IPS DF 6.9 (cell line): ENCODE results near the gene GNG4.
"Not testable (repeated sequence)": the region's sequence is repeated elsewhere in the genome, so short reads cannot be mapped to it uniquely, and the experiment has no call there.

Source experiments
- DNase-seq: peaks from one replicate; pipeline ENCODE4 v3.0.0-alpha.2; 2013; ENCODE audit warnings: low read depth, low spot score
- H3K27ac ChIP-seq: one replicate; pipeline ENCODE4 v1.5.1; 2013; ENCODE audit warnings: low read length, control low read depth
- H3K27me3 ChIP-seq: 2 replicates; pipeline ENCODE4 v1.6.1; 2013; ENCODE audit warnings: mild to moderate bottlenecking, low read length; ENCODE audit not compliant: control insufficient read depth, insufficient read depth
- H3K36me3 ChIP-seq: 2 replicates; pipeline ENCODE4 v1.6.1; 2013; ENCODE audit warnings: low read length; ENCODE audit not compliant: control insufficient read depth, insufficient read depth
- H3K4me1 ChIP-seq: 2 replicates; pipeline ENCODE4 v1.6.1; 2013; ENCODE audit warnings: low read length; ENCODE audit not compliant: control insufficient read depth, insufficient read depth
- H3K4me3 ChIP-seq: 2 replicates; pipeline ENCODE4 v1.5.1; 2013; ENCODE audit warnings: mild to moderate bottlenecking, low read length
- H3K9me3 ChIP-seq: 2 replicates; pipeline ENCODE4 v1.6.1; 2013; ENCODE audit warnings: low read length, inconsistent platforms; ENCODE audit not compliant: control insufficient read depth, insufficient read depth
- WGBS: extraction: QIAGEN DNeasy Blood & Tissue Kit; methylation state at CpG from one replicate; pipeline ENCODE4 v1.1.7; 2013; ENCODE audit warnings: mixed read lengths, missing lambda C conversion rate; ENCODE audit not compliant: insufficient read length, insufficient coverage; 5-methylcytosine and 5-hydroxymethylcytosine counted together

The GNG4 gene

DNA sequence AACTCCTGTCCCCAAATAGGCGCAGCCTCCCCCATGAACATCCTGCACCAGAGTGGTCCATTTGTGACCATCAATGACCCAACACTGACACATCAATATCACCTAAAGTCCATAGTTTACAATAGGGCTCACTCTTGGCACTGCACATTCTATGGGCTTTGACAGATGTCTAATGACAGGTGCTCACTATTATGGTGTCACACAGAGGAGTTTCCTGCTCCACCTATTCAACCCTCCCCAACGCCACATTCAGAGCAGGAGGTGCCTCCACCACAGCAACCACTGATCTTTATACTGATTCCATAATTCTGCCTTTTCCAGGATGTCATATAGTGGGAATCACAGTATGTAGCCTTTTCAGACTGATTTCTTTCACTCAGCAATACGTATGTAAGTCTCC, 24.2 kb downstream of the GNG4 start:
- H3K4me3 ChIP-seq = no peak overlapping the region
- no peak for DNase-seq
- H3K27me3 ChIP-seq = no peaks in the 10 kb centered on the region
- no peaks in the 10 kb centered on the region for H3K9me3 ChIP-seq
- WGBS = no CpG with 5 or more reads among the region's 3 CpGs
- H3K27ac ChIP-seq = no peak overlapping the region
- no peaks in the 10 kb centered on the region for H3K36me3 ChIP-seq
- H3K4me1 ChIP-seq = peaks cover 4% of the 10 kb centered on the region

DNA sequence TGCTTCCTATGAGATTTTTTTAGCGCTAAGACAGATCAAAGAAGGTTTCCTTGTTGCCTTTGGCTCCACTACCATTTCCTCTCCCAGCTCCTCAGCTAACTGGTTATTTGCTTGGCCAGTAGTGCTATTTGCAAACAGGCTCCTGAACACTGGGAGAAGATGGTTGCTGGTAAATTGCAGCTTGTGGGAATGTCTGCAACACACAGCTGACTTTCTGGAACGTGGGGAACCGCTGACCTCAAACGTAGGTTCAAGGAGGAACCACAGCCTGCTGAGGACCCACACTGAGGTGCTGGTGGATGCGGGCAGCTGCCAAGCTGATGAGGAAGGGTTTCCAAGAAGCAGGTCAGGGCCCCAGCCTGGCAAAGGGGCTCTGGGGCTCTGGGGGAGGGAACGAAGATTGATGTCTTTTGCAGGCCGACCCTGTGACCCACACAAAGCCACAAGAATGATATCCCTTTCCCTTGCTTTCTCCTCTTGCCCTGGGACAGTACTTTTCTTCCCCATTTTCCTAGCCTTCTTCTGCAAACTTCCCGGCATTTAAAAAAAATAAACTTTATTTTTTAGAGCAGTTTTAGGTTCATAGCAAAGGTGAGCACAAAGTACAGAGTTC, 24.8 kb downstream of the GNG4 start:
- WGBS = no CpG with 5 or more reads among the region's 8 CpGs
- DNase-seq = no peak
- Histone ChIP-seq H3K9me3 (no peaks in the 10 kb centered on the region), H3K4me3 (no peak overlapping the region), H3K27me3 (no peaks in the 10 kb centered on the region), H3K27ac (no peak overlapping the region), H3K4me1 (peaks cover 4% of the 10 kb centered on the region), H3K36me3 (no peaks in the 10 kb centered on the region)

DNA sequence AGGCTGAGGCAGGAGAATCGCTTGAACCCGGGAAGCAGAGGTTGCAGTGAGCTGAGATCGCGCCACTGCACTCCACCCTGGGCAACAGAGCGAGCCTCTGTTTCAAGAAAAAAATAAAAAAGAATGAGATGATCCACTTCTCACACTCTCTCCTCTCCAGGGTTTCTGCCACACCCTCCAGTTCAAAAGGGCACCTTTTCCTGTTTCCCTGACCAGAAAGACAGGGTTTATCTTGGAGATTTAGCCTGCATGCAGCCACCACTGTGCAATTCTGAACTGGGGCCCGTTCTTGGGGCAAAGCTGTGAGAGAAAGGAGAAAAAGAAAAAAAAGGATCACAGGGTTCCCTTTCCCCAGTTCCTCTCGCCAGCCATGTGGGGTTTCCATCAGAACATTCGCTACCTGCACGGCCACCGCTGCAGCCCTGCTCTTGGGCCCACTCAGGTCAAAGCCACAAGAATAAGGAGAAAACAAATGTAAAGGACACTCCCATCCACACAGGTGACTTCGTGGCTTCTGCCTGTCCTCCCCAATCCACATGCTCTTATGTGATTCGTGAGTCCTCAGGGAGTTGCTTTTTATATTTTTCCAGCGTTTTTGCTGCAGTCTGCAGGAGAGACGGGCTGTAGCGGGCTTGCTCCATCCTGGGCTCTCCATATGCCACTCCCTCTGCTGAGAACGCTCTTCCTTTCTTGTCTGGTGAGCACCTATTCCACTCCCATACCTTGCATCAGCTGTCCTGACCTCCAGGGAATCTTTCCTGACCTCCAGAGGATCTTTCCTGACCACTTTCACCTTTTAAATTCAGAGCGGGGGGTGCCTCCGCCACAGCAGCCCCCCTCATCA, 26.4 kb downstream of the GNG4 start:
- Histone ChIP-seq H3K4me1 (peaks cover under 1% of the 10 kb centered on the region), H3K27ac (no peak overlapping the region), H3K27me3 (no peaks in the 10 kb centered on the region), H3K9me3 (no peaks in the 10 kb centered on the region), H3K36me3 (no peaks in the 10 kb centered on the region), H3K4me3 (no peak overlapping the region)
- no CpG with 5 or more reads among the region's 18 CpGs for WGBS
- DNase-seq = no peak

DNA sequence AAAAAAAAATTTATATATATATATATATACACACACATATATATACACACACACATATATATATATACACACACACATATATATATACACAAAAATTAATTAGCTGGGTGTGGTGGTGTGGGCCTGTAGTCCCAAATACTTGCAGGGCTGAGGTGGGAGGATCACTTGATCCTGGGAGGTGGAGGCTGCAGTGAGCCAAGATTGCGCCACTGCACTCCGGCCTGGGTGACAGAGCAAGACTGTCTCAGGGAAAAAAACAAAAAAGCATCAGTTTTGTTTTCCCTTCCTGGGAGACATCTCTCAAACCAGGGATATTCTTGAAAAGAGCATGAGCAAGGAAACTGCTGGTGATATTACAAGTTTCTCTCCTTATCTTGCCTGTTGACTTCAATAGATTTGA, 30.4 kb downstream of the GNG4 start:
- not testable (repeated sequence) for H3K4me3 ChIP-seq, H3K27me3 ChIP-seq, H3K9me3 ChIP-seq, H3K27ac ChIP-seq, H3K4me1 ChIP-seq, H3K36me3 ChIP-seq, DNase-seq
- WGBS = no CpG with 5 or more reads among the region's 2 CpGs

DNA sequence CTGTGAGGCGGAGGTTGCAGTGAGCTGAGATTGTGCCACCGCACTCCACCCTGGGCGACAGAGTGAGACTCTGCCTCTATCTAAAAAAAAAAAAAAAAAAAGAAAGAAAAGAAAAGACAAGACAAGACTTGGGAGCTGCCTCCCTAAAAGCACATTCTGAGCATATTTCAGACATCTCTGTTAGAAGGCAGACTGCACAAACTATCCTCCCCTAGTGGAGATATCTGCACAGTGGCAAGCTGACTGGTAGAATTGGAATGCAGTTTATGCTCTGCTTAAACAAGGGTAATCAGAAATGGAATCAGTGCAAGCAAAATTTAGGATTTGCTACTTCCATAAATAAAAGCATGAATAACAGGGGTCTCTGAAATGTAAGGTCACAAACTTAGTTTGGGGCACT, 31.8 kb downstream of the GNG4 start:
- WGBS = no CpG with 5 or more reads among the region's 3 CpGs
- no peak overlapping the region for H3K27ac ChIP-seq

DNA sequence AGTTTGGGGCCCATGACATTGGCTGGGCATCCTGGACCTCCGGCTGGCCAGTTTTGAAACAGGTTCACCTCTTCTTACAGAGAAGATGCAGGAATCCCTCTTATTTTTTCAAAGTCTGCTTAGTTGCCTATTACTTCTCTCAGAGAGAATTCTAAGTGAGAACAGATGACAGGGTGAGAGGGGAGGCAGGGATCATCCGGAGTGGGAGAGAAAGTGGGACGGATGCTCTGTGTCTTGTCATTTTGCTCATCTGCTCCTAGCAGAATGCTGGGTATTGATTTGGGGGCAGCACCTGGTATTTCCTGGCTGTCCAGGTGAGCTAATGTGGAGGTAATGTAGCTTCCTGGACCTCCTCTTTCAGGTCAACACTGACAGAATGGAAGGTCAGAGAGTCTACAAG, 32.4 kb downstream of the GNG4 start:
- Histone ChIP-seq H3K27me3 (no peaks in the 10 kb centered on the region), H3K36me3 (no peaks in the 10 kb centered on the region), H3K4me1 (no peaks in the 10 kb centered on the region), H3K4me3 (no peak overlapping the region), H3K27ac (no peak overlapping the region), H3K9me3 (no peaks in the 10 kb centered on the region)
- no CpG with 5 or more reads among the region's 3 CpGs for WGBS
- DNase-seq = no peak

More for the DNA sequence above, 31.8 kb downstream of the GNG4 start:
- no peaks in the 10 kb centered on the region for H3K9me3 ChIP-seq
- H3K4me3 ChIP-seq = no peak overlapping the region
- no peaks in the 10 kb centered on the region for H3K4me1 ChIP-seq
- H3K27me3 ChIP-seq = no peaks in the 10 kb centered on the region
- no peaks in the 10 kb centered on the region for H3K36me3 ChIP-seq
- DNase-seq = no peak

DNA sequence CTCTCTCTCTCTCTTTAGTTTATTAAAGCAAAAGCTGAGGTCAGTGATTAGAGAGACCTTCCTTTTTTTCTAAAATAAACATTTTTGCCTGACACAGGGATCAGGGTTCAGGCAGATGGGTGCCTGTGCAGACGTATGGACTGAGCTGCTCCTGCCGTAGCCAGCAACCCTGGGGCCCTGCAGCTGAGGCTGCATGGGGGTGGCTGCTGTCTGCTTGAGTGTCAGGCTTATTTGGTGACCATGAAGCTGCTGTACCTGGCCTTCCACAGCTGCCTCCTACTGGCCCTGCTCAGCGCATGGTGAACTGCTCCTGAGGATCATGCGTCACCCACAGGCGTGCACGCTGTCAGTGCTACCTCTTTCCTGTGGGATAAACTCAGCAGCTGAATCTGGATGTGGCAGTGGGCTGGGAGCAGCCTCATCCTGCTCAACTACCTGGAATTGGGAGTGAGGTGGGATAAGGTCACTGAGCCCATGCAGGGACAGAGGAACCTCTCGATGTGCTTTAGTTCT, 35.1 kb downstream of the GNG4 start:
- DNase-seq = no peak
- Histone ChIP-seq H3K9me3 (no peaks in the 10 kb centered on the region), H3K27ac (no peak overlapping the region), H3K36me3 (no peaks in the 10 kb centered on the region), H3K4me1 (no peaks in the 10 kb centered on the region), H3K4me3 (no peak overlapping the region), H3K27me3 (no peaks in the 10 kb centered on the region)
- no CpG with 5 or more reads among the region's 7 CpGs for WGBS

DNA sequence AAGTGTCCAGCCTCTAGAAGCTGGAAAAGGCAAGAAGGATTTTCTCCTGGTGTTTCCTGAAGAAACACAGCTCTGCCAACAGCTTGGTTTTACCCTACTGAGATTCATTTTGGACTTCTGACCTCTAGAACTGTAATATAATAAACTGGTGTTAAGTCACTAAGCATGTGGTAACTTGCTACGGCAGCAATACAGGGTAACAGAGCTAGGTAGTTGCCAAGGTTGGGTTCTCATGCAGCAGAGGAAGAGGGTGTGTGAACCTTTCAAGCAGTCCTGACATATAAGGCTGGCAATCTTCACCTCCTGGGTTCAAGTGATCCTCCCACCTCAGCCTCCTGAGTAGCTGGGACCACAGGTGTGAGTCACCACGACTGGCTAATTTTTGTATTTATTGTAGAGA, 36.0 kb downstream of the GNG4 start:
- Histone ChIP-seq H3K27me3 (no peaks in the 10 kb centered on the region), H3K36me3 (no peaks in the 10 kb centered on the region), H3K27ac (no peak overlapping the region), H3K4me1 (no peaks in the 10 kb centered on the region), H3K4me3 (no peak overlapping the region), H3K9me3 (no peaks in the 10 kb centered on the region)
- no CpG with 5 or more reads among the region's 2 CpGs for WGBS
- DNase-seq = no peak

DNA sequence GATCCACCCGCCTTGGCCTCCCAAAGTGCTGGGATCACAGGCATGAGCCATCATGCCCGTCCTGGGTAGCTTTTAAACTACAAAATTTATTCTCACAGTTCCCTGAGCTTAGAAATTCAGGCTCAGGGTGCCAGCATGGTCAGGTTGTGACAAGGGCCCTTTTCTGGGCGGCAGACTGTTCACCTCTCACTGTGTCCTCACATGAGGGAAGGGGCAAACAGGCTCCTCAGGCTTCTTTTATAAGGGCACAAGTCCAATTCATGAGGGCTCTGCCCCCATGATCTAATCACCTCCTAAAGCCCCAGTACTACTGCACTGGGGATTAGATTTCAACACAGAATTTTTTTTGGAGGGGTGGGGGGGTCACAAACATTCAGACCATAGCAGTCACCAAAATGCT, 36.8 kb downstream of the GNG4 start:
- Histone ChIP-seq H3K27ac (no peak overlapping the region), H3K27me3 (no peaks in the 10 kb centered on the region), H3K9me3 (no peaks in the 10 kb centered on the region), H3K36me3 (no peaks in the 10 kb centered on the region), H3K4me1 (no peaks in the 10 kb centered on the region), H3K4me3 (no peak overlapping the region)
- DNase-seq = no peak
- no CpG with 5 or more reads among the region's 3 CpGs for WGBS

DNA sequence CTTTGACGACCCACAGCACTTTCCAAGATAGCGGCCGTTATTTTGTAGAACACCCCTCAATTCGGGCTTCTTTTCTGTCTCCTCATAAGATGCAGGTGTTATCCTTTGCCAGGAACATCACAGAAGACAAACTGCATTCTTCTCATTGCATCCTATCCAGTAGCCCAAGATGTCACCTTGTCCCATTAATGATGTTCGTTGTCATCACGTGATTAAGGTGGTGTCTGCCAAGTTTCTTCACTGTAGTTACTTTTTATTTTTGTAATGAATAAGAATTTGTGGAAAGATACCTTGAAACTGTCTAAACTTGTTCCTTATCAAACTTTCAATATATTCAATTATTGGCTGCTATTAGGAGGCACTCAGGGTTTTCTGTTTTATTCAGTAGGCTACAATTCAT, 39.4 kb downstream of the GNG4 start:
- Histone ChIP-seq H3K4me3 (no peak overlapping the region), H3K4me1 (no peaks in the 10 kb centered on the region), H3K36me3 (no peaks in the 10 kb centered on the region), H3K9me3 (no peaks in the 10 kb centered on the region), H3K27ac (no peak overlapping the region), H3K27me3 (no peaks in the 10 kb centered on the region)
- no CpG with 5 or more reads among the region's 6 CpGs for WGBS
- DNase-seq = no peak
